ENCODE measurements around the gene TMEM135.

- TF ChIP-seq CTCF (IDR thresholded peaks at IDR 0.05) (no peak), POLR2A (IDR thresholded peaks at IDR 0.05) (no peak), POLR2AphosphoS5 (IDR thresholded peaks at IDR 0.05) (no peak)
Observed at GRCh38 chr11:87224486-87224885, 186.8 kb downstream of the TMEM135 start.

All from breast epithelium (tissue), 3 donors.